GOT3 (cell line): ENCODE data around the gene CNTNAP2.

Experiments used
- DNase-seq: peaks from one replicate; lab custom pipeline; 2025; ENCODE audit warnings: mixed read lengths; lab: John Stamatoyannopoulos, UW

CNTNAP2 gene

GRCh38 chr7:146291900-146292299, 175.3 kb downstream of the CNTNAP2 start:
- DNase-seq = no peak

- DNase-seq = no peak
These were observed 179.4 kb downstream of the CNTNAP2 start for GRCh38 chr7:146296028-146296427.

- DNase-seq = no peak
These were observed 198.4 kb downstream of the CNTNAP2 start for GRCh38 chr7:146314962-146315361.

- DNase-seq = no peak
These were observed 203.0 kb downstream of the CNTNAP2 start for GRCh38 chr7:146319629-146320028.

GRCh38 chr7:146321301-146321700, 204.7 kb downstream of the CNTNAP2 start:
- no peak for DNase-seq

- DNase-seq = no peak
These were observed 214.8 kb downstream of the CNTNAP2 start for GRCh38 chr7:146331369-146331768.

- DNase-seq = no peak
These were observed 228.7 kb downstream of the CNTNAP2 start for GRCh38 chr7:146345251-146345650.

GRCh38 chr7:146346096-146346495, 229.5 kb downstream of the CNTNAP2 start:
- no peak for DNase-seq

GRCh38 chr7:146355216-146355615, 238.6 kb downstream of the CNTNAP2 start:
- no peak for DNase-seq

GRCh38 chr7:146359176-146359575, 242.6 kb downstream of the CNTNAP2 start:
- no peak for DNase-seq

GRCh38 chr7:146366938-146367337, 250.3 kb downstream of the CNTNAP2 start:
- DNase-seq = no peak

GRCh38 chr7:146370171-146370570, 253.6 kb downstream of the CNTNAP2 start:
- DNase-seq = no peak

GRCh38 chr7:146375170-146375569, 258.6 kb downstream of the CNTNAP2 start:
- no peak for DNase-seq

GRCh38 chr7:146378196-146378595, 261.6 kb downstream of the CNTNAP2 start:
- DNase-seq = no peak

GRCh38 chr7:146387140-146387539, 270.5 kb downstream of the CNTNAP2 start:
- DNase-seq = no peak

- no peak for DNase-seq
These were observed 272.3 kb downstream of the CNTNAP2 start for GRCh38 chr7:146388928-146389327.

GRCh38 chr7:146393346-146393745, 276.7 kb downstream of the CNTNAP2 start:
- DNase-seq = no peak

GRCh38 chr7:146397141-146397540, 280.5 kb downstream of the CNTNAP2 start:
- no peak for DNase-seq

GRCh38 chr7:146401939-146402338, 285.3 kb downstream of the CNTNAP2 start:
- DNase-seq = no peak

- no peak for DNase-seq
These were observed 289.1 kb downstream of the CNTNAP2 start for GRCh38 chr7:146405737-146406136.

GRCh38 chr7:146411975-146412374, 295.4 kb downstream of the CNTNAP2 start:
- DNase-seq = no peak

GRCh38 chr7:146412781-146413180, 296.2 kb downstream of the CNTNAP2 start:
- no peak for DNase-seq

- DNase-seq = no peak
These were observed 297.8 kb downstream of the CNTNAP2 start for GRCh38 chr7:146414373-146414772.

- DNase-seq = no peak
These were observed 298.3 kb downstream of the CNTNAP2 start for GRCh38 chr7:146414937-146415336.

GRCh38 chr7:146417176-146417575, 300.6 kb downstream of the CNTNAP2 start:
- no peak for DNase-seq
